Measurements from ENCODE around the gene SPTY2D1. TPM values are rescaled to one million over a fixed set of nuclear protein-coding genes. Genes with fewer than 3 reads are reported as not detected.

Gene SPTY2D1
- total RNA-seq, 4 donors from 2014 or later, result 16.3 to 30.1 (median 25.3) TPM

GRCh38 chr11:18575361-18575760, 58.8 kb downstream of the SPTY2D1 start:
- Histone ChIP-seq H3K36me3 (peaks cover 0 to 92% of the 10 kb centered on the region in 2 donors), H3K4me1 (no peaks in the 10 kb centered on the region), H3K27me3 (no peaks in the 10 kb centered on the region), H3K4me3 (no peak overlapping the region), H3K9me3 (no peaks in the 10 kb centered on the region), H3K27ac (no peak overlapping the region)
- TF ChIP-seq POLR2A (IDR thresholded peaks at IDR 0.05) (no peak), EP300 (IDR thresholded peaks at IDR 0.05) (no peak), CTCF (IDR thresholded peaks at IDR 0.05) (no peak), POLR2AphosphoS5 (IDR thresholded peaks at IDR 0.05) (no peak)
- ATAC-seq, result no peak
- WGBS, 2 donors (ENCODE audit: low coverage in 1 of 2), result 89 to 90% methylated on average over 1 of the region's 1 CpG

GRCh38 chr11:18567081-18567480, 67.1 kb downstream of the SPTY2D1 start:
- Histone ChIP-seq H3K27me3 (no peaks in the 10 kb centered on the region), H3K9me3 (no peaks in the 10 kb centered on the region)
- 78 to 79% methylated on average over 3 of the region's 3 CpGs for WGBS, 2 donors (ENCODE audit: low coverage in 1 of 2)

GRCh38 chr11:18566406-18566805, 67.7 kb downstream of the SPTY2D1 start:
- TF ChIP-seq POLR2A (IDR thresholded peaks at IDR 0.05) (no peak), EP300 (IDR thresholded peaks at IDR 0.05) (no peak), POLR2AphosphoS5 (IDR thresholded peaks at IDR 0.05) (no peak), CTCF (IDR thresholded peaks at IDR 0.05) (no peak)
- H3K4me1 ChIP-seq, result no peaks in the 10 kb centered on the region
- peaks cover 0 to 92% of the 10 kb centered on the region in 2 donors for H3K36me3 ChIP-seq
- no peaks in the 10 kb centered on the region for H3K9me3 ChIP-seq
- ATAC-seq, result no peak
- no peaks in the 10 kb centered on the region for H3K27me3 ChIP-seq
- no peak overlapping the region for H3K27ac ChIP-seq
- no peak overlapping the region for H3K4me3 ChIP-seq

More at GRCh38 chr11:18567081-18567480, 67.1 kb downstream of the SPTY2D1 start:
- Histone ChIP-seq H3K36me3 (peaks cover 0 to 92% of the 10 kb centered on the region in 2 donors), H3K27ac (no peak overlapping the region), H3K4me3 (no peak overlapping the region), H3K4me1 (no peaks in the 10 kb centered on the region)
- ATAC-seq, result no peak
- TF ChIP-seq EP300 (IDR thresholded peaks at IDR 0.05), result no peak
- TF ChIP-seq CTCF (IDR thresholded peaks at IDR 0.05), result no peak
- TF ChIP-seq POLR2AphosphoS5 (IDR thresholded peaks at IDR 0.05), result no peak
- TF ChIP-seq POLR2A (IDR thresholded peaks at IDR 0.05), result no peak

GRCh38 chr11:18564149-18564548, 70.0 kb downstream of the SPTY2D1 start:
- H3K27me3 ChIP-seq, result no peaks in the 10 kb centered on the region
- no peak for ATAC-seq
- H3K27ac ChIP-seq, result no peak overlapping the region
- peaks cover 0 to 89% of the 10 kb centered on the region in 2 donors for H3K36me3 ChIP-seq
- TF ChIP-seq POLR2AphosphoS5 (IDR thresholded peaks at IDR 0.05) (no peak), CTCF (IDR thresholded peaks at IDR 0.05) (no peak), POLR2A (IDR thresholded peaks at IDR 0.05) (no peak), EP300 (IDR thresholded peaks at IDR 0.05) (no peak)
- H3K9me3 ChIP-seq, result no peaks in the 10 kb centered on the region
- H3K4me3 ChIP-seq, result no peak overlapping the region
- H3K4me1 ChIP-seq, result no peaks in the 10 kb centered on the region

GRCh38 chr11:18563090-18563730, 70.9 kb downstream of the SPTY2D1 start:
- no peak for ATAC-seq
- peaks cover 0 to 93% of the 10 kb centered on the region in 2 donors for H3K36me3 ChIP-seq
- WGBS, 2 donors (ENCODE audit: low coverage in 1 of 2), result 88 to 100% methylated on average over 1 to 2 of the region's 2 CpGs
- no peaks in the 10 kb centered on the region for H3K9me3 ChIP-seq
- H3K4me3 ChIP-seq, result no peak overlapping the region
- H3K27ac ChIP-seq, result no peak overlapping the region
- no peaks in the 10 kb centered on the region for H3K4me1 ChIP-seq
- TF ChIP-seq POLR2AphosphoS5 (IDR thresholded peaks at IDR 0.05), result no peak
- no peak for TF ChIP-seq CTCF (IDR thresholded peaks at IDR 0.05)
- TF ChIP-seq POLR2A (IDR thresholded peaks at IDR 0.05), result no peak
- no peak for TF ChIP-seq EP300 (IDR thresholded peaks at IDR 0.05)
- H3K27me3 ChIP-seq, result no peaks in the 10 kb centered on the region
